Bronchial epithelial cell (primary cell): ENCODE data around the gene PPL. TPM values are rescaled to one million over a fixed set of nuclear protein-coding genes. Genes with fewer than 3 reads are reported as not detected.
"Not testable (repeated sequence)": the region's sequence is repeated elsewhere in the genome, so short reads cannot be mapped to it uniquely, and the experiment has no call there.

Experiments used
- DNase-seq: peaks from one replicate; pipeline ENCODE4 v3.0.0-alpha.2; 2010; ENCODE audit warnings: low read depth
- FAIRE-seq: peaks from 2 replicates; lab custom pipeline; 2011; peaks lifted over from hg19 to GRCh38; lab: Jason Lieb, UNC
- H3K27me3 ChIP-seq: 2 replicates; pipeline ENCODE4 v1.5.1; 2011; ENCODE audit warnings: low read length; ENCODE audit not compliant: control insufficient read depth, insufficient read depth
- H3K36me3 ChIP-seq: 2 replicates; pipeline ENCODE4 v1.5.1; 2011; ENCODE audit warnings: low read length; ENCODE audit not compliant: control insufficient read depth, insufficient read depth
- H3K4me3 ChIP-seq: 2 replicates; pipeline ENCODE4 v1.5.1; 2011; ENCODE audit warnings: mild to moderate bottlenecking, low read depth, low read length, control low read depth
- total RNA-seq: library from RNA; depleted of rRNA; stranded (reverse); fragments of >200 nt; gene quantifications from 2 replicates; pipeline ENCODE4 v1.2.1, GENCODE V29; 2014
- TF ChIP-seq, protein P1 (sequence below): IDR thresholded peaks from 2 replicates; pipeline ENCODE4 v1.5.1; 2011; ENCODE audit warnings: mild to moderate bottlenecking, moderate library complexity, low read length, control low read depth, inconsistent platforms; ENCODE audit not compliant: insufficient read depth, severe bottlenecking

PPL gene
- total RNA-seq, 1 donor from 2014 or later, result 184 TPM

DNA sequence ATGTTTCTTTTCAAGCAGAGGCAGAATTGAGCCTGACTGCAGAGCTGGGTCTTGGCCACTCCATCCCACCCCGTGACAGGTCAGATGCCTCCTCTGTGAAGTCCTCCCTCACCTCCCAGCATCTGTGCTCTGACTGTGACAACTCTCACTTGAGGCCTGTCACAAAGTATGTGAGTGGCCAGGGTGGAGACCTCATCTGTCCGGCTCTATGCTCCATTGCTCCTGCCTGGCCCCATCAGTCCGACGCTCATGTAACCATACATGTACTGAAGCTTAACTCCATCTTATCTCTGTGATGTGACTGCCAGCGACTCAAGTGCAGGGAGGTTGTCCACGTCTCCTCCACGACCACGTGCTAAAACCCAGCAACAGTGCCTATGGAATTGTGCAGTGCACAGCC lies 3.5 kb downstream of the PPL start:
- no peak for FAIRE-seq
- Histone ChIP-seq H3K4me3 (no peak overlapping the region), H3K27me3 (no peaks in the 10 kb centered on the region), H3K36me3 (peaks cover 17% of the 10 kb centered on the region)
- TF ChIP-seq, protein P1, sequence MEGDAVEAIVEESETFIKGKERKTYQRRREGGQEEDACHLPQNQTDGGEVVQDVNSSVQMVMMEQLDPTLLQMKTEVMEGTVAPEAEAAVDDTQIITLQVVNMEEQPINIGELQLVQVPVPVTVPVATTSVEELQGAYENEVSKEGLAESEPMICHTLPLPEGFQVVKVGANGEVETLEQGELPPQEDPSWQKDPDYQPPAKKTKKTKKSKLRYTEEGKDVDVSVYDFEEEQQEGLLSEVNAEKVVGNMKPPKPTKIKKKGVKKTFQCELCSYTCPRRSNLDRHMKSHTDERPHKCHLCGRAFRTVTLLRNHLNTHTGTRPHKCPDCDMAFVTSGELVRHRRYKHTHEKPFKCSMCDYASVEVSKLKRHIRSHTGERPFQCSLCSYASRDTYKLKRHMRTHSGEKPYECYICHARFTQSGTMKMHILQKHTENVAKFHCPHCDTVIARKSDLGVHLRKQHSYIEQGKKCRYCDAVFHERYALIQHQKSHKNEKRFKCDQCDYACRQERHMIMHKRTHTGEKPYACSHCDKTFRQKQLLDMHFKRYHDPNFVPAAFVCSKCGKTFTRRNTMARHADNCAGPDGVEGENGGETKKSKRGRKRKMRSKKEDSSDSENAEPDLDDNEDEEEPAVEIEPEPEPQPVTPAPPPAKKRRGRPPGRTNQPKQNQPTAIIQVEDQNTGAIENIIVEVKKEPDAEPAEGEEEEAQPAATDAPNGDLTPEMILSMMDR, result no peak
- no peak for DNase-seq

DNA sequence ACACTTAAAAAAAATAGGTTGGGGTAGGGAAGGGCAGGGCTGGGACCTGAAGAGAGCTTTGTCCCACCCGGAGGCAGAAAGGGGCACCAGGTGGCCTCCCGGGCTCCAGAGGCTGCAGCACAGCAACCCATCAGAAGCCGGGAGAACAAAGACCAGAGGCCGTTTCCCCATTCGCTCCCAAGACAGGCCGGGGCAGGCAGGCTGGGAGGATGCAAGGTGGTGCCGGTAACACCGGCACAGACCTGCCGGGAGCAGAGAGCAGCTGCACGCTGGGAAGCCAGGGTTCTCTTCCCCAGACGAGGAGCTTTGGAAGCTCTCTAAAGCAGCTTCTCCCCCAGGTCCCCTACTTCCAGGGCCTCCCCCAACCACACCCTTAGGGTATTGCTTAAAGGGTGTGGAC lies 5.6 kb downstream of the PPL start:
- FAIRE-seq (no peak), DNase-seq (no peak)
- no peak overlapping the region for H3K4me3 ChIP-seq
- H3K36me3 ChIP-seq, result peaks cover 24% of the 10 kb centered on the region
- TF ChIP-seq, protein P1, result no peak
- no peaks in the 10 kb centered on the region for H3K27me3 ChIP-seq

DNA sequence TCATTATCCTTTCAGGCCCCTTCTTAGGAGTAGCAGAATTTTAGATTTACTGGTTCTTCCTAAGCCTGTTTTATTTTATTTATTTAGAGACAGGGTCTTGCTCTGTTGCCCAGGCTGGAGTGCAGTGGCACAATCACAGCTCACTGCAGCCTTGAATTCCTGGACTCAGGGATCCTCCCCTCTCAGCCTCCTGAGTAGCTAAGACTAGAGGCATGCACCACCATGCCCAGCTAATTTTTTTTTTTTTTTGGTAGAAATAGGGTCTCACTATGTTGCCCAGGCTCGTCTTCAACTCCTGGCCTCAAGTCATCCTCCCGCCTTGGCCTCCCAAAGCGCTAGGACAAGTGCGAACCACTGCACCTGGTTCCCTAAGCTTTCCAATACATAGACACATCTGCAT lies 7.3 kb downstream of the PPL start:
- peaks cover 23% of the 10 kb centered on the region for H3K36me3 ChIP-seq
- not testable (repeated sequence) for DNase-seq, H3K27me3 ChIP-seq, H3K4me3 ChIP-seq, FAIRE-seq

DNA sequence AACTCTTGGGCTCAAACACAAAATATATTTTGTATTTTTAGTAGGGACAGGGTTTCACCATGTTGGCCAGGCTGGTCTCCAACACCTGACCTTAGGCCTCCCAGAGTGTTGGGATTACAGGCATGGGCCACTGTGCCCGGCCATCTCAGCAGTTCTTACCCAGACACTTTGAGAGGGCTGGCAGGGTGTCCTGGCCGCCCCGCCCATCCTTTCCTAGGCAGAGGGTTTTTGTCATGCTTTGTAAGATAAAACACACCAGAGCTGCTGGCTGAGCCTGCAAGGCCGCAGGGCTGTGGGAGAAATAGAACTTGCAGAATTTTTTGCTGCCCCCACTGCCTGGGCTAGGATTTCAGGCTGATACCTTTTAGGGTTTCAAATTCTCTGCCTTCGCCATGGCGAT lies 8.7 kb downstream of the PPL start:
- no peak for DNase-seq
- Histone ChIP-seq H3K4me3 (no peak overlapping the region), H3K27me3 (no peaks in the 10 kb centered on the region), H3K36me3 (peaks cover 18% of the 10 kb centered on the region)
- FAIRE-seq, result no peak
- TF ChIP-seq, protein P1, result no peak

DNA sequence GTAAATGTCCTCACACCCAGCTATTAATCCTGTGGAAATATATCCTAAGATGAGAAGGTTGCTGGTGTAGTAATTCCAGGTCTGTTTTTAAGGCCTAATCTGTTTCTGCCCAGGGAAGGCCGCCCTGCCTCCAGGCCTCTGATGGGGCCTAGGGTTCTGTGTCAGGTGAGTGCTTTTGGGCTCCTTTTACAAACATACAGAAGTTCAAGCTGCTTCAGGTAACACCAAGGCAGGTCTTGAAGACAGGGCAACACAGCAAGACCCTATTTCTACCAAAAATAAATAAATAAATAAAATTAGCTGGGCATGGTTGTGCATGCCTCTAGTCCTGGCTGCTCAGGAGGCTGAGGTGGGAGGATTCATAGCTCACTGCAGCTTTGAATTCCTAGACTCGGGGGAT lies 9.3 kb downstream of the PPL start:
- FAIRE-seq (no peak), DNase-seq (no peak)
- TF ChIP-seq, protein P1, result no peak
- no peak overlapping the region for H3K4me3 ChIP-seq
- no peaks in the 10 kb centered on the region for H3K27me3 ChIP-seq
- H3K36me3 ChIP-seq, result peaks cover 17% of the 10 kb centered on the region

DNA sequence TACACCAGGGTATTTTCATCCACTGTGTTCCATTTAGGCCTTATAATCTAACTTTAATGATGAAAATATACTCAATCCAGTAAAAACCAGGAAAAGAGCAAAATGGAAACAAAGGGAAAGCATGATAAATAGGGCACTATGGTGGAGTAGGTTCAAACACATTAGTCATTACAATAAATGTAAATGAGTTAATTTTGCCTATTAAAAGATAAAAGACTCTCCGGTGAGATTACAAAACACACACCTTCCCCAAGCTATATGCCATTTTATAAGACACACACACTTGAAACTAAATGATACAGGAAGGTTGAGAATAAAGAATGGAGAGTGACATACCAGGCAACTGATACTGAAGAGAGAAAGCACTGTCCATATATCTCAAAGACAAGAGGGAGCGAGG lies 10.0 kb downstream of the PPL start:
- no peak for FAIRE-seq
- no peak overlapping the region for H3K4me3 ChIP-seq
- H3K27me3 ChIP-seq, result no peaks in the 10 kb centered on the region
- H3K36me3 ChIP-seq, result peaks cover 16% of the 10 kb centered on the region
- TF ChIP-seq, protein P1, result no peak
- DNase-seq, result no peak
